ENCODE results near the gene LMO2. TPM values are rescaled to one million over a fixed set of nuclear protein-coding genes. Genes with fewer than 3 reads are reported as not detected.

LMO2 gene
- total RNA-seq, 4 donors from 2014 or later, result 10.4 to 23.9 (median 19.6) TPM

DNA sequence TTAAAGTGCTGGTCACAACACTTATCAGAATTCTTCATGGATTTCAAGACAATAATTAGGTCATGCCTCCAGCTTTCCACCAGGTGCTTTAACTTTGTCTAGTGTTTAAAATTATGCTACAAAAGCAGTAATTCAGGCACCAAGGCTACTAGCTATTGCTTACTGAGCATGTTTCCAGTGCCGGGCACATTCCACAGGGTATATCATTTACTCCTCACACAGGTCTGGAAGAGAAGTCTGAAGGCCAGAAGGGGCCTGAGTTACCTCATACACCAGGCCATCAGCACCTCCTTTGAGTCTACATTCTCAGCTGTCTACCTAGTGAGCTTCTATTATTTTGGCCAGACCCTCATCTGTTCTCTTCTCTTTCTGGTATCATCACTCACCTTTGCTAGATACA is 41.7 kb upstream of the LMO2 start:
- TF ChIP-seq, protein P1, sequence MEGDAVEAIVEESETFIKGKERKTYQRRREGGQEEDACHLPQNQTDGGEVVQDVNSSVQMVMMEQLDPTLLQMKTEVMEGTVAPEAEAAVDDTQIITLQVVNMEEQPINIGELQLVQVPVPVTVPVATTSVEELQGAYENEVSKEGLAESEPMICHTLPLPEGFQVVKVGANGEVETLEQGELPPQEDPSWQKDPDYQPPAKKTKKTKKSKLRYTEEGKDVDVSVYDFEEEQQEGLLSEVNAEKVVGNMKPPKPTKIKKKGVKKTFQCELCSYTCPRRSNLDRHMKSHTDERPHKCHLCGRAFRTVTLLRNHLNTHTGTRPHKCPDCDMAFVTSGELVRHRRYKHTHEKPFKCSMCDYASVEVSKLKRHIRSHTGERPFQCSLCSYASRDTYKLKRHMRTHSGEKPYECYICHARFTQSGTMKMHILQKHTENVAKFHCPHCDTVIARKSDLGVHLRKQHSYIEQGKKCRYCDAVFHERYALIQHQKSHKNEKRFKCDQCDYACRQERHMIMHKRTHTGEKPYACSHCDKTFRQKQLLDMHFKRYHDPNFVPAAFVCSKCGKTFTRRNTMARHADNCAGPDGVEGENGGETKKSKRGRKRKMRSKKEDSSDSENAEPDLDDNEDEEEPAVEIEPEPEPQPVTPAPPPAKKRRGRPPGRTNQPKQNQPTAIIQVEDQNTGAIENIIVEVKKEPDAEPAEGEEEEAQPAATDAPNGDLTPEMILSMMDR (IDR thresholded peaks at IDR 0.05; ENCODE audit: low read depth), result no peak

- TF ChIP-seq, protein P1 (IDR thresholded peaks at IDR 0.05; ENCODE audit: low read depth), result no peak
Measured at GRCh38 chr11:33932721-33933120, 40.8 kb upstream of the LMO2 start.

- TF ChIP-seq, protein P1 (IDR thresholded peaks at IDR 0.05; ENCODE audit: low read depth), result no peak
Measured at GRCh38 chr11:33931067-33931466, 39.2 kb upstream of the LMO2 start.

DNA sequence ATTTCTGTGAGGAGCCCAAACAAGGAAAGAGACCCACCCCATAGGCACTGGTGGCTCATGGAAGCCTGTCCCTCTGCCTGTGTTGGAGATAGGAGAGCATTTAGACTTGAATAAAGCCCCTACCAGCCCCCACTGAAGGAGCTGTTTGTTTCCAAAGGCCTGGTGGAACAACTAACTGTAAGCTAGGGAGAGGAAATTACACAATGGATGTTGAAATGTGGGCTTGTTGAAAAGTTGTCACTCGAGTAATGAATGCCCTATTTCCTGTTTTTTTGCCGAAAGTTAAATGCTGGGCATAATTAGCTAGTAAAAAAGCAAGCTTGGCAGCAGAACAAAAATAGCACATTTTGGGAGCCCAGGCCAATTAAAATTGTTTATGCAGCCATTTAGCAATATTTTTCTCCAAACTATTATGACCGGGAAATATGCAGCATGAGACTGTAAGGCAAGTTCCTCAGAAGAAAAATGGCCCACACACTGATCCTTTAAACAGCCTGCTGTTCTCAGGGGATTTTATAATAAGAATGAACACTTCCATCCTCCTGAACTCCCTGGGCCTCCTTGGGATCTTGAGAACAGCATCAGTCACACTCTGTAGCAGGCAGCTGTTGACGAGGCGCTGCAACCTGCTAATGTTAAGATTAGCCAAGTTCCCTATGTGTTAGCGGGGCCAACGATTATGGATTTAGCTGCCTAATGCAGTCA is 38.6 kb upstream of the LMO2 start:
- TF ChIP-seq, protein P1 (IDR thresholded peaks at IDR 0.05; ENCODE audit: low read depth), result no peak

- TF ChIP-seq, protein P1 (IDR thresholded peaks at IDR 0.05; ENCODE audit: low read depth), result no peak
Measured at GRCh38 chr11:33928564-33928963, 36.7 kb upstream of the LMO2 start.

DNA sequence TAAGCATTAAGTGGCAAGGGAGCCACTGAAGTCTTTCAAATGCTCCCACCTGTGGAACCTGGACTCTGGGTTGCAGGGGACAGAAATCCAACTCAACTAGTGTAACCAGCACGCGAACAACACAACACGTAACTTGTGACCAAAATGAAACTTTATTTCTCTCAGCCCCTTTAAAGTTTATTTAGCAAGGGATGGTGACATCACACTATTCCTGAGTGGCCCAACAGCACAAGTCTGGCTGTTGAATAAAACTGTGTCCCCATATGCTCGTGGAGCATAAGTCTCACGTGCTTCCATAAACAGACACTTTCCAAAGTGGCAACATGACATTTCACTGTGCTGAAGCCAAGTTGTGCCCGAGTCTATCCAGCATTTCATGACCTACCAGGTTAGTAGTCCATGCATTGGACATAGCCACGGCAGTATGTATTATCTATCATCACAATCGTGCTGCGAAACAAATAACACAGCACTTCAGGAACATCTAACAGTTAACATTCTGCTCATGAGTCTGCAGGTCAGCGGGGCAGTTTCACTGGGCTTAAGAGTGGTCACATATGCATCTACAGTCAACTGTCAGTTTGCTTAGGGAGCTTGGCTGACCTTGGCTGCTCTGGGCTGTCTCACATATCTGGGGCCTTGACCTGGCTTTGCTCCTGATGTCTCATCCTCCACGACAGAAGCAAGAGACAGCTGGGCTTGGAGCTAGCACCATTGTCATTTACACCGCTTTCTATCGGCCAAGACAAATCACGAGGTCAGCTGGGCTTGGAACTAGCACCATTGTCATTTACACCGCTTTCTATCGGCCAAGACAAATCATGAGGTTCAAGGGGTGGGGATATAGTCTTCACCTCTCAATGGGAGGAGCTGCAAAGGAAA is 35.0 kb upstream of the LMO2 start:
- TF ChIP-seq, protein P1 (IDR thresholded peaks at IDR 0.05; ENCODE audit: low read depth), result no peak

- TF ChIP-seq, protein P1 (IDR thresholded peaks at IDR 0.05; ENCODE audit: low read depth), result no peak
Measured at GRCh38 chr11:33924341-33924740, 32.5 kb upstream of the LMO2 start.

Measured in subcutaneous adipose tissue (tissue), 4 donors.